ENCODE results near the gene SLC6A1.

DNA sequence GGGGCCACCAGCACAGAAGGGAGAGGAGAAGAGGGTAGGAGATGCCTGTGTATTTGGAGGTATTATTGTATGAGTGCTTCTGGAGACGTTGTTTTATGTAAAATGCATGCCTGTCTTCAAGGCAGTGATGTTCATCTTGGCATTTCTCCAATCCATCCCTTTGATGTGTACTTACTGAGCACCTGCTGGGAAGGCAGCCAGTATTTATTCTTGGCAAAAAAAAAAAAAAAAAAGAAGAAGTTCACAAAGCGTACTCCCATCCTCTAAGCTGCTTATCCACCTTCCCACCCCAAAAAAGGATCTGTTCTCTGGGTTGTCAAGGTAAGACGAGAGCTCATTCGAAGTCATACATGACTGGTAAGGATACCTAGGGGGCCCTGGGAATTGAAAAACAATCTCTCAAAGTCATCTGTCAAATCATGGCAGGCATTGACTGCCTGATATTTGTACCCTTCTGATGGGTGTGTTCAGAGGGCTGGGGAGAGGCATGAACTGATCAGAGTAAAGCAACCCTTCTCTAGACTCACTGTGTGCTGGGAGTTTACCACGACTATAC, 30.0 kb upstream of the SLC6A1 start:
- TF ChIP-seq ZNF565 (CRISPR knock-in tag; conservative IDR thresholded peaks at IDR 0.05; ENCODE audit: low read depth) (no peak), ARNTL (CRISPR knock-in tag; IDR thresholded peaks at IDR 0.05; ENCODE audit: borderline replicate concordance, low read depth) (no peak), ESRRG (CRISPR knock-in tag; IDR thresholded peaks at IDR 0.05) (no peak), OSR1 (CRISPR knock-in tag; IDR thresholded peaks at IDR 0.05) (no peak)
- TF ChIP-seq, protein P1, sequence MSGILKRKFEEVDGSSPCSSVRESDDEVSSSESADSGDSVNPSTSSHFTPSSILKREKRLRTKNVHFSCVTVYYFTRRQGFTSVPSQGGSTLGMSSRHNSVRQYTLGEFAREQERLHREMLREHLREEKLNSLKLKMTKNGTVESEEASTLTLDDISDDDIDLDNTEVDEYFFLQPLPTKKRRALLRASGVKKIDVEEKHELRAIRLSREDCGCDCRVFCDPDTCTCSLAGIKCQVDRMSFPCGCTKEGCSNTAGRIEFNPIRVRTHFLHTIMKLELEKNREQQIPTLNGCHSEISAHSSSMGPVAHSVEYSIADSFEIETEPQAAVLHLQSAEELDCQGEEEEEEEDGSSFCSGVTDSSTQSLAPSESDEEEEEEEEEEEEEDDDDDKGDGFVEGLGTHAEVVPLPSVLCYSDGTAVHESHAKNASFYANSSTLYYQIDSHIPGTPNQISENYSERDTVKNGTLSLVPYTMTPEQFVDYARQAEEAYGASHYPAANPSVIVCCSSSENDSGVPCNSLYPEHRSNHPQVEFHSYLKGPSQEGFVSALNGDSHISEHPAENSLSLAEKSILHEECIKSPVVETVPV (CRISPR knock-in tag; IDR thresholded peaks at IDR 0.05), result no peak
